Left lung (tissue), 10 donors: ENCODE measurements around the gene MAG. TPM values are rescaled to one million over a fixed set of nuclear protein-coding genes. Genes with fewer than 3 reads are reported as not detected.

ENCODE experiments used
- ATAC-seq: fragments of 200-7000 bp; cut with Tn5 transposase; one replicate; pipeline ENCODE4 v1.9.1; 2020; ENCODE audit warnings: moderate library complexity
- DNase-seq, 4 donors: peaks; one replicate each; pipeline ENCODE4 v3.0.0-alpha.2; 2013 to 2020
- H3K27ac ChIP-seq, 2 donors: fragments of 200-600 bp; sonication (generic) in 1 of 2; one replicate each; pipeline versions ENCODE4 v1.5.0 to v1.8.0; 2020 to 2021
- H3K27me3 ChIP-seq, 2 donors: fragments of 200-600 bp; sonication (generic) in 1 of 2; one replicate each; pipeline versions ENCODE4 v1.5.0 to v1.8.0; 2020 to 2021
- H3K36me3 ChIP-seq, 2 donors: fragments of 200-600 bp; sonication (generic) in 1 of 2; one replicate each; pipeline versions ENCODE4 v1.5.0 to v1.8.0; 2020 to 2021
- H3K4me1 ChIP-seq, 2 donors: fragments of 200-600 bp; one replicate each; pipeline ENCODE4 v1.8.0; 2021
- H3K4me3 ChIP-seq, 2 donors: fragments of 200-600 bp; sonication (generic) in 1 of 2; one replicate each; pipeline versions ENCODE4 v1.5.0 to v1.8.0; 2020 to 2021; ENCODE audit warnings: mild to moderate bottlenecking in 1 of 2
- H3K9me3 ChIP-seq, 2 donors: fragments of 200-600 bp; sonication (generic) in 1 of 2; one replicate each; pipeline versions ENCODE4 v1.5.0 to v1.8.0; 2020 to 2021
- CTCF ChIP-seq, 2 donors: fragments of 200-600 bp; sonication (generic) in 1 of 2; IDR thresholded peaks; one replicate each; pipeline versions ENCODE4 v1.5.0 to v1.8.0; 2021; ENCODE audit warnings: antibody characterized with exemption in 2 of 2
- intact Hi-C, 2 donors: fragments of 100-400 bp; cut with DNase I; formaldehyde crosslinking; loops; one replicate each; pipeline versions ENCODE4 v1.11.2 to v1.14.2; 2022
- polyA plus RNA-seq, 6 donors: library from polyadenylated mRNA; unstranded; fragments of 120-200 nt; gene quantifications; one replicate each; pipeline ENCODE4 v1.2.1, GENCODE V29; 2013; ENCODE audit not compliant: insufficient read length in 6 of 6
- total RNA-seq, 2 donors: library from RNA; stranded (reverse); fragmentation: NEBNext Ultra II Directional; extraction: Animal tissue kit (Norgen Biotek cat#: 25700); gene quantifications; one replicate each; pipeline ENCODE4 v1.2.1, GENCODE V29; 2021
- donor health status: DM: no; HTN: yes; CAD: no.
- donor health status: DM: no; HTN: no; CAD: no.

MAG gene
- total and polyA plus RNA-seq, 8 donors, result 1.3 to 14.4 (median 6.2) TPM; not detected in 2

- Histone ChIP-seq H3K27me3 (peaks cover 0 to 22% of the 10 kb centered on the region in 2 donors), H3K36me3 (peaks cover 0 to 62% of the 10 kb centered on the region in 2 donors), H3K27ac (no peak overlapping the region), H3K9me3 (no peaks in the 10 kb centered on the region), H3K4me3 (no peak overlapping the region), H3K4me1 (peaks cover 0 to 20% of the 10 kb centered on the region in 2 donors)
- intact Hi-C loops, result no loop called here
- TF ChIP-seq CTCF (IDR thresholded peaks at IDR 0.05), result no peak
- ATAC-seq (no peak), DNase-seq (no peak)
Measured at GRCh38 chr19:35278578-35279284, 13.2 kb upstream of the MAG start.

- intact Hi-C loops, result no loop called here
- TF ChIP-seq CTCF (IDR thresholded peaks at IDR 0.05), result no peak
- Histone ChIP-seq H3K9me3 (no peaks in the 10 kb centered on the region), H3K27ac (no peak overlapping the region), H3K4me1 (peaks cover 0 to 16% of the 10 kb centered on the region in 2 donors), H3K27me3 (peaks cover 0 to 24% of the 10 kb centered on the region in 2 donors), H3K36me3 (peaks cover 0 to 56% of the 10 kb centered on the region in 2 donors), H3K4me3 (no peak overlapping the region)
- ATAC-seq (no peak), DNase-seq (no peak)
Measured at GRCh38 chr19:35279374-35279773, 12.6 kb upstream of the MAG start.

GRCh38 chr19:35279985-35280821, 11.8 kb upstream of the MAG start:
- peaks cover 0 to 24% of the 10 kb centered on the region in 2 donors for H3K27me3 ChIP-seq
- intact Hi-C loops, result no loop called here
- no peak overlapping the region for H3K27ac ChIP-seq
- H3K4me3 ChIP-seq, result no peak overlapping the region
- H3K9me3 ChIP-seq, result no peaks in the 10 kb centered on the region
- ATAC-seq, result no peak
- DNase-seq, result peak in 2 of 4 donors; percentile 63 to 81
- H3K4me1 ChIP-seq, result peaks cover 0 to 22% of the 10 kb centered on the region in 2 donors
- TF ChIP-seq CTCF (IDR thresholded peaks at IDR 0.05), result no peak
- H3K36me3 ChIP-seq, result peaks cover 0 to 47% of the 10 kb centered on the region in 2 donors

- H3K27me3 ChIP-seq, result peaks cover 0 to 24% of the 10 kb centered on the region in 2 donors
Measured at GRCh38 chr19:35281303-35281702, 10.7 kb upstream of the MAG start.

More at GRCh38 chr19:35281303-35281702, 10.7 kb upstream of the MAG start:
- ATAC-seq (no peak), DNase-seq (no peak)
- no peak overlapping the region for H3K27ac ChIP-seq
- no peak overlapping the region for H3K4me3 ChIP-seq
- intact Hi-C loops, result no loop called here
- H3K36me3 ChIP-seq, result peaks cover 0 to 36% of the 10 kb centered on the region in 2 donors
- no peaks in the 10 kb centered on the region for H3K9me3 ChIP-seq
- TF ChIP-seq CTCF (IDR thresholded peaks at IDR 0.05), result no peak
- peaks cover 0 to 22% of the 10 kb centered on the region in 2 donors for H3K4me1 ChIP-seq
